Esophagus muscularis mucosa (tissue), 4 donors: ENCODE data around the gene NXPE3.

Experiments
- CTCF ChIP-seq, 3 experiments: fragments of 200-600 bp in 2 of 3; fragments of 450-650 bp in 1 of 3; sonication (generic) in 2 of 3; IDR thresholded peaks; one replicate each; pipeline ENCODE4 v1.5.1; 2017 to 2019; ENCODE audit warnings: antibody characterized with exemption in 3 of 3, mild to moderate bottlenecking in 2 of 3, moderate library complexity in 1 of 3
- EP300 ChIP-seq: sonication (generic); formaldehyde crosslinking; IDR thresholded peaks from one replicate; pipeline ENCODE4 v1.6.1; 2017; ENCODE audit warnings: antibody characterized with exemption
- POLR2A ChIP-seq: fragments of 450-650 bp; IDR thresholded peaks from one replicate; pipeline ENCODE4 v1.6.1; 2017; ENCODE audit warnings: antibody characterized with exemption, moderate library complexity, mild to moderate bottlenecking, low read depth
- POLR2AphosphoS5 ChIP-seq, 2 donors: sonication (generic); formaldehyde crosslinking; IDR thresholded peaks; one replicate each; pipeline ENCODE4 v1.6.1; 2017; ENCODE audit warnings: antibody characterized with exemption in 2 of 2

DNA sequence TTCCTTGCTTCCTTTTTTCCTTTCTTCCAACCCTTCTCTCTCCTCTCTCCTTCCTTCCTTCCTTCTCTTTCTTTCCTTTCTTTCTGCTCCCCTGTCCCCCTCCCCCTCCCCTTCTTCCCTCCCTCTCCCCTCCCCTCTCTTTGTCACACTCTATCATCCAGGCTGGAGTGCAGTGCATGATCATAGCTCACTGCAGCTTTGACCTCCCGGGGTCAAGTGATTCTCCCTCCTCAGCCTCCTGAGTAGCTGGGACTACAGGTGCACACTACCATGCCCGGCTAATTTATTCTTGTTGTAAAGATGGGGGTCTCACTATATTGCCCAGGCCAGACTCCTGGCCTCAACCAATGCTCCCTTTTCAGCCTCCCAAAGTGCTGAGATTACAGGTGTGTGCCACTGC, 89.0 kb downstream of the NXPE3 start:
- no peak for TF ChIP-seq CTCF (IDR thresholded peaks at IDR 0.05)
- no peak for TF ChIP-seq POLR2AphosphoS5 (IDR thresholded peaks at IDR 0.05)
- no peak for TF ChIP-seq POLR2A
- TF ChIP-seq EP300, result no peak
